ENCODE results near the gene TRANK1.

GRCh38 chr3:36803091-36803791 lies 141.6 kb downstream of the TRANK1 start:
- TF ChIP-seq CTCF (IDR thresholded peaks at IDR 0.05 in 8 of 11, conservative IDR thresholded peaks at IDR 0.05 in 3 of 11), result no peak
- no peak for TF ChIP-seq POLR2A (IDR thresholded peaks at IDR 0.05)
